ENCODE measurements around the gene PHLDA2.

PHLDA2 gene

DNA sequence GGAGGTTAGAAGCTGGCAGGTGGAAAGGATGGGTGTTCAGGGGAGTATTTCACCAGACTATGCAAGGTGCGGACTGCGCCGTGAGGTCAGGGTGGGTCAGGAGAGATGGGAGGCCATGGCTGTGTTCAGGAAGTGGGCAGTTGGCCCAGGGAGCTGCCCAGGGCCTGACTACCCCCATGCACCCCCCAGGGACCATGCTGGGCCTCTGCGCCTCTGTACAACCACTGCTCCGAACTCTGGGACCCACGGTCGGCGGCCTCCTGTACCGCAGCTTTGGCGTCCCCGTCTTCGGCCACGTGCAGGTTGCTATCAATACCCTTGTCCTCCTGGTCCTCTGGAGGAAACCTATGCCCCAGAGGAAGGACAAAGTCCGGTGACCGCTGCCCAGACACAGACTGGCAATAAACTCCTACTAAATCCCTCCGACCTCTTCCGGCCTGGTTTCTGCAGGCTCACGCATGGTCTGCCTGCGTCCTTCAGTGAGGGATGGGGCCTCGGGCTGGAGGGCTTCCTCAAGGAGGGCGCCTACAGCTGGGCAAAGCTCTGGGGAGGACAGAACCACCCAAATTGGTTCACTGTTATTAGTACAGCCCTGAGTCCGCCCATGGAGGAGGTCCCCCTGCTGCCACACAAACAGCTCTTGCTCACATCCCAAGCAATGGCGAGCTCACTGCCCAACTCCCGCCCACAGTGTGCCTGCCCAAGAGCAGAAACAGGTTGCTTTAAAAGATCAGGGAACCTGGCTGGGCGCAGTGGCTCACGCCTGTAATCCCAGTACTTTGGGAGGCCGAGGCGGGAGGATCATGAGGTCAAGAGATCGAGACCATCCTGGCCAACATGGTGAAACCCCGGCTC is 4.2 kb downstream of the PHLDA2 start:
- Histone ChIP-seq H3K27ac (no peak overlapping the region), H3K9ac (no peak overlapping the region), H3K4me1 (no peaks in the 10 kb centered on the region), H2AFZ (no peak overlapping the region), H3K9me3 (ENCODE audit: control insufficient read depth, low read length) (no peaks in the 10 kb centered on the region), H3K4me3 (ENCODE audit: low read depth, low read length) (no peak overlapping the region), H3K79me2 (no peaks in the 10 kb centered on the region), H3K27me3 (ENCODE audit: control insufficient read depth, insufficient read depth, low read length) (no peaks in the 10 kb centered on the region), H3K4me2 (ENCODE audit: low read length) (no peak overlapping the region), H3K36me3 (ENCODE audit: control insufficient read depth, insufficient read depth, low read length) (no peaks in the 10 kb centered on the region)
- TF ChIP-seq CTCF (IDR thresholded peaks at IDR 0.05): no peak

DNA sequence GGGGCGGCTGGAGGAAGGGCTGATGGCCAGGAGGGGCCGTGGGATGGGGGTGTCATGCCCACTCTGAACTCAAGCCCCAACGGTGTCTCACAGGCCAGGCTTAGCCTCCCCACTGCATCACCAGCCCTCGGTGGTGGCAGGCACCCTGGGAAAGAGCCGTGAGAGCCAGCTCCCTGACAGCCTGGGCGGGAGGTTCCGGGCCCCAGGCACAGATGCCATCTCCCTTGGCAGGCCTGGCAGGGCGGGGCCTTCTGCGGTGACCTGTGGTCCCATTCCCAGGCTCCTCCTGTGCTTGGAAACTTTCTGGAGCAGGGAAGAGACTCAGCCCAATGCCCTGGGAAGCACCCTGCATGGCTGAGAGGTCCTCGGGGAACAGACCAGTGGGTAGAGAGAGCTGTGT is 4.8 kb downstream of the PHLDA2 start:
- Histone ChIP-seq H3K9me3 (ENCODE audit: control insufficient read depth, low read length) (no peaks in the 10 kb centered on the region), H3K9ac (no peak overlapping the region), H3K4me2 (ENCODE audit: low read length) (no peak overlapping the region), H3K27me3 (ENCODE audit: control insufficient read depth, insufficient read depth, low read length) (no peaks in the 10 kb centered on the region), H2AFZ (no peak overlapping the region), H3K79me2 (no peaks in the 10 kb centered on the region), H3K4me1 (no peaks in the 10 kb centered on the region), H3K4me3 (ENCODE audit: low read depth, low read length) (no peak overlapping the region), H3K27ac (no peak overlapping the region), H3K36me3 (ENCODE audit: control insufficient read depth, insufficient read depth, low read length) (no peaks in the 10 kb centered on the region)
- no peak for TF ChIP-seq CTCF (IDR thresholded peaks at IDR 0.05)

DNA sequence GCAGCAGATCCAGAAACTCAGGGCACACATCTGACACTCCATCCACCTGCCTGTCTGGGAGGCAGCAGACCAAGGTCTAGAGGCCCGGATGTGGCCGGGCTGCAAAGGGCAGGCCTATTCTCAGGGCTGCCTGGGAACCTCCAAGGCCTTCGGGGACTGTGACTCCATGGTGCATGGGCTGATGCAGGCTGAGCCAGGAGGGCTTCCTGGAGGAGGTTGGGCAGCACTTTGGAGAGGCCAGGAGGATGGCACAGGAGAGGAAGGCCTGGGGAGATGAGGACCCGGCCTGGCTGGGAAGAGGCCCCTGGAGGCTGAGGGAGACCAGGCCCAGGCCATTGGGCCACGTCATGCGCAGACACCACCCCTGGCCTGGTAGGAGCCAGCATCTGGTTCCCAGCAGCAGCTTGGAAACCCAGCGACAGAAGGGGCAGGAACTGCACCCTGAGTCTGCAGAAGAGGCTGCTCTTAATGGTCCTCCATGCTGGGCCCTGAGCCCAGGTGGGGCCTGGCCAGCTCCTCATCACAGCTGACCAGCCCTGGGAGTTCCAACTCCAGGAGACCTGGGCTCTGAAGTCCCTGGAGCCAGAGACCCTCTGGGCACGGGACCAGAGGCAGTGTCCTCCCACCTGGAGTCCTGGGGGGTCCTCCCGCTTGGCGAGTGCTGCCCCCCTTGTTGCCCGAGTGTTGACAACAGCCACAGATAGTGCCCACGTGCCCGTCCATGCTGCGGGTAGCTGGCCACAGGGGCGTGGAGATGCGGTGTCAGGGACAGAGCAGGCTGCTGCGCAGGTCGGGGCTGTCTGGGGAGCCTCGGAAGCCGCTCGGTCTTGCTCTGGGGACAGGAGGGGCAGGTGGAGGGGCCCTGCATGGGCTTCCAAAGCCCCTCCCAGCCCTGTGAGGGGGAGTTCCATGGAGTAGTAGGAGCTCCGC is 5.5 kb downstream of the PHLDA2 start:
- H3K27me3 ChIP-seq (ENCODE audit: control insufficient read depth, insufficient read depth, low read length): no peaks in the 10 kb centered on the region
- no peaks in the 10 kb centered on the region for H3K36me3 ChIP-seq (ENCODE audit: control insufficient read depth, insufficient read depth, low read length)
- no peaks in the 10 kb centered on the region for H3K4me1 ChIP-seq
- TF ChIP-seq CTCF (IDR thresholded peaks at IDR 0.05): no peak
- H3K9me3 ChIP-seq (ENCODE audit: control insufficient read depth, low read length): no peaks in the 10 kb centered on the region
- H3K9ac ChIP-seq: no peak overlapping the region
- no peak overlapping the region for H3K4me3 ChIP-seq (ENCODE audit: low read depth, low read length)
- no peak overlapping the region for H3K4me2 ChIP-seq (ENCODE audit: low read length)
- H3K79me2 ChIP-seq: no peaks in the 10 kb centered on the region
- no peak overlapping the region for H3K27ac ChIP-seq
- H2AFZ ChIP-seq: no peak overlapping the region

GRCh38 chr11:2922655-2923054 is 6.6 kb downstream of the PHLDA2 start:
- TF ChIP-seq CTCF (IDR thresholded peaks at IDR 0.05): no peak
- no peaks in the 10 kb centered on the region for H3K4me1 ChIP-seq
- H3K36me3 ChIP-seq (ENCODE audit: control insufficient read depth, insufficient read depth, low read length): no peaks in the 10 kb centered on the region
- no peak overlapping the region for H3K4me3 ChIP-seq (ENCODE audit: low read depth, low read length)
- H3K27ac ChIP-seq: no peak overlapping the region
- H2AFZ ChIP-seq: no peak overlapping the region
- H3K9me3 ChIP-seq (ENCODE audit: control insufficient read depth, low read length): no peaks in the 10 kb centered on the region
- no peaks in the 10 kb centered on the region for H3K79me2 ChIP-seq
- H3K4me2 ChIP-seq (ENCODE audit: low read length): no peak overlapping the region
- no peak overlapping the region for H3K9ac ChIP-seq
- H3K27me3 ChIP-seq (ENCODE audit: control insufficient read depth, insufficient read depth, low read length): no peaks in the 10 kb centered on the region

All from parathyroid adenoma (tissue), 2 donors.